Measurements from ENCODE around the gene PAQR7.
A peak's percentile ranks its signal among the peaks of the same experiment; 100 is the strongest.

PAQR7 gene

GRCh38 chr1:25881266-25881665, 5.8 kb upstream of the PAQR7 start:
- DNase-seq (ENCODE audit: insufficient read length) (no peak), FAIRE-seq (no peak)
- TF ChIP-seq TAF1 (IDR thresholded peaks at IDR 0.05; ENCODE audit: borderline replicate concordance, low read depth, low read length), result no peak
- TF ChIP-seq POLR2A (IDR thresholded peaks at IDR 0.05; ENCODE audit: low read depth, low read length), result no peak
- TF ChIP-seq POLR2AphosphoS5 (IDR thresholded peaks at IDR 0.05; ENCODE audit: low read depth, low read length), result no peak

GRCh38 chr1:25880518-25880917, 5.0 kb upstream of the PAQR7 start:
- DNase-seq (ENCODE audit: insufficient read length) (no peak), FAIRE-seq (no peak)
- TF ChIP-seq TAF1 (IDR thresholded peaks at IDR 0.05; ENCODE audit: borderline replicate concordance, low read depth, low read length) (no peak), POLR2A (IDR thresholded peaks at IDR 0.05; ENCODE audit: low read depth, low read length) (no peak), POLR2AphosphoS5 (IDR thresholded peaks at IDR 0.05; ENCODE audit: low read depth, low read length) (no peak)

DNA sequence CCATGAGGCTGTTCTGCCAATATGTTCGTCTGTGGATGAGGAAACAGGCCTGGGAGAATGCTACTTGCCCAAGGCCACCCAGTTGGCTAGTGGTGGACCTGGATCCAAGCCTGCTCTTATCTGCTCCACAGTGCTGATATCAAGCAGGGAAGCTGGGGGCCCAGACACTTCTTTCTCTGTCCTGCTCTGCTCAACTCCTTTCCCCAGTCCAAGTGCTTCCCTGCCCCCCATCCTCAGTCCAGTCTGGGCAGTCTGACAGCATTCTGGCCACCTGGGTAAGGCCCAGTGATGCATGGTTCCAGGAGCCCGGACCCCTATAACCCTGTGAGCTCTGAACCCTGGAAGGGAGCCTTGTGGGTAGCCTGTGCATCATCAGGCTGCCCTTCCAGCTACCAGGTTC, 4.2 kb upstream of the PAQR7 start:
- no peak for DNase-seq (ENCODE audit: insufficient read length)
- no peak for TF ChIP-seq POLR2AphosphoS5 (IDR thresholded peaks at IDR 0.05; ENCODE audit: low read depth, low read length)
- no peak for TF ChIP-seq TAF1 (IDR thresholded peaks at IDR 0.05; ENCODE audit: borderline replicate concordance, low read depth, low read length)
- no peak for TF ChIP-seq POLR2A (IDR thresholded peaks at IDR 0.05; ENCODE audit: low read depth, low read length)
- no peak for FAIRE-seq

- TF ChIP-seq POLR2AphosphoS5 (IDR thresholded peaks at IDR 0.05; ENCODE audit: low read depth, low read length) (no peak), POLR2A (IDR thresholded peaks at IDR 0.05; ENCODE audit: low read depth, low read length) (no peak), TAF1 (IDR thresholded peaks at IDR 0.05; ENCODE audit: borderline replicate concordance, low read depth, low read length) (no peak)
- no peak for FAIRE-seq
- DNase-seq (ENCODE audit: insufficient read length), result no peak
Measured at GRCh38 chr1:25878690-25879089, 3.2 kb upstream of the PAQR7 start.

GRCh38 chr1:25877155-25877554, 1.6 kb upstream of the PAQR7 start:
- DNase-seq (ENCODE audit: insufficient read length), result no peak
- no peak for TF ChIP-seq TAF1 (IDR thresholded peaks at IDR 0.05; ENCODE audit: borderline replicate concordance, low read depth, low read length)
- TF ChIP-seq POLR2A (IDR thresholded peaks at IDR 0.05; ENCODE audit: low read depth, low read length), result no peak
- TF ChIP-seq POLR2AphosphoS5 (IDR thresholded peaks at IDR 0.05; ENCODE audit: low read depth, low read length), result no peak
- no peak for FAIRE-seq

GRCh38 chr1:25876693-25877077, 1.2 kb upstream of the PAQR7 start:
- TF ChIP-seq POLR2A (IDR thresholded peaks at IDR 0.05; ENCODE audit: low read depth, low read length) (no peak), TAF1 (IDR thresholded peaks at IDR 0.05; ENCODE audit: borderline replicate concordance, low read depth, low read length) (no peak), POLR2AphosphoS5 (IDR thresholded peaks at IDR 0.05; ENCODE audit: low read depth, low read length) (no peak)
- FAIRE-seq (no peak), DNase-seq (ENCODE audit: insufficient read length) (no peak)

DNA sequence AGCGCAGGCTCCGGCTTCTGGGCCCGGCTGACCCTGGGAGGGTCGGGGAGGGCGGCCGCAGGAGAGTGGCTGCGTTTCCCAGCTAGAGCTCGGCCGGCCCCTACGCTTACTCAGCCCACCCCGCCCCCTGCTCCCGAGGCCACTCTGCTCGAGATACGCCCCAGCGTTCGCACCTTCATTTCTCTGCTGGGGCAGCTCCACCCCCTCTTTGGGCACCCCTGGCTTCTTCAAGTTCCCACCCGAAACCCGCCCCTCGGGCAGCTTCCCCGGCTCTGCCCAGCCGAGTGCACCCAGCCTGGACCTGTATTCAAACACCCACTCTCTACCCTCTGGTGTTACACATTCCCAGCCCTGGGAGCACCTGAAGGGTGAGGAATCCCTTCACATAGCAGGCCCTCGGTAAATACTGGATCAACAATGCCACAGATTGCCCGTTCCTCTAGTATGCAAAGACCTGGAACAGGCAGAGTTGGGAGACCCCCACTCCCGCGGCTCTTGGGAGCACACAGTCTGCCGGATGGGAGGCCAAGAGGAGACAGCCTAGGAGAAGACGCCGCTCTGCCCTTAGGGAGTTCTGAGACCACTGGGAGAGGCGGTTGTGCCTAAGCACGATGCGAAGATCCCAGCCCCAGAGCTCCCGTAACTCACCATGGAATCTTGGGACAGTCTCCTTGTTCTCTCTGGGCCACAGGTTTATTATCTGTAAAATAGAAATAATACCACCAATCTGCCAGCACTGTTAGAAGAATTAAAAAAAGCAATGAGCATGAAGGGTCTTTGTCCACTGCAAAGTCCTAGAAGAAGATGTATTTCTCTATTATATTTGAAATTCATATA, 566 bp upstream of the PAQR7 start:
- no peak for DNase-seq (ENCODE audit: insufficient read length)
- TF ChIP-seq POLR2A (IDR thresholded peaks at IDR 0.05; ENCODE audit: low read depth, low read length) (no peak), TAF1 (IDR thresholded peaks at IDR 0.05; ENCODE audit: borderline replicate concordance, low read depth, low read length) (no peak), POLR2AphosphoS5 (IDR thresholded peaks at IDR 0.05; ENCODE audit: low read depth, low read length) (no peak)

DNA sequence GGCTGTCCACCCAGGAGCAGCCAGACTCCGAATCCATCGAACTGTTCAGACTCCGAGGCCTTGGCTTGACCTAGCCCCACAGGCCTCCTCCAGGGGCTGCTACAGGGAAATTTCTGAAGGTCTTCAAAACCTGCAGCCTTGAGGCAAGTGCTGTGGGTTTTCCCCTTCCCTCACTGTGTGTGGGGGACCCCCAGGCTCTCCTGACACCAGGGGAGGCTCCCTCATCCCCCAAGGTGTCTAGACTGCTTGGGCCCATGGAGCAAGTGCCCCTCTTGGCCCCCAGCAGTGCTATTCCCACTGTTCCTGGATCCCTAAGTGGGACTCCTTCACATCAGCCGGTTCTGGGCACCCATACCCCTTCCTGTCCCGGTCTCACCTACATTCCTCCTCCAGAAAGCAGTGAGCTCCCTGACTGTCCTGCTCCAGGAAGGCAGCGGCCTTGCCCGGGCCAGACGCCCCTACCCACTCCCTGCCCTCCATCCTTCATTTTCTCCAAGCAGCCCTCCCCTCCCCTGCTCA, 814 bp downstream of the PAQR7 start:
- FAIRE-seq, result no peak
- DNase-seq (ENCODE audit: insufficient read length), result no peak
- no peak for TF ChIP-seq POLR2A (IDR thresholded peaks at IDR 0.05; ENCODE audit: low read depth, low read length)
- TF ChIP-seq POLR2AphosphoS5 (IDR thresholded peaks at IDR 0.05; ENCODE audit: low read depth, low read length), result no peak
- no peak for TF ChIP-seq TAF1 (IDR thresholded peaks at IDR 0.05; ENCODE audit: borderline replicate concordance, low read depth, low read length)

More for the DNA sequence above, 566 bp upstream of the PAQR7 start:
- no peak for FAIRE-seq

DNA sequence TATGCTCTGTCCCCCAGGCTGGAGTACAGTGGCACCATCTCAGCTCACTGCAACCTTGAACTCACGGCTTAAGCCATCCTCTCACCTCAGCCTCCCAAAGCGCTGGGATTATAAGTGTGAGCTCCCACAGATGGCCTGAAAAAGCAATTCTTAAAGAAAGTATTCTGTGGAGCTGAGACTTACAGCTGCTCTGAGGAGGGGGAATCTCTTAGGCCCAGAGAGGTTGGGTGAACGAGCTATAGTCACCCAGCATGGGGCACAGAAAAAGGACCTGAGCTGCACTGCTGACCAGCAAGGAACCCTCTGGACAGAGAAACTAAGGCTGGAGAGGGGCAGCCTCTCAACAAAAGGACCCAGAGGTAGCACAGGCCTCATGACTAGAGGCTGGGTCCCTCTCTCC, 1.3 kb downstream of the PAQR7 start:
- no peak for TF ChIP-seq POLR2AphosphoS5 (IDR thresholded peaks at IDR 0.05; ENCODE audit: low read depth, low read length)
- no peak for TF ChIP-seq TAF1 (IDR thresholded peaks at IDR 0.05; ENCODE audit: borderline replicate concordance, low read depth, low read length)
- TF ChIP-seq POLR2A (IDR thresholded peaks at IDR 0.05; ENCODE audit: low read depth, low read length), result no peak
- no peak for DNase-seq (ENCODE audit: insufficient read length)
- FAIRE-seq, result no peak

DNA sequence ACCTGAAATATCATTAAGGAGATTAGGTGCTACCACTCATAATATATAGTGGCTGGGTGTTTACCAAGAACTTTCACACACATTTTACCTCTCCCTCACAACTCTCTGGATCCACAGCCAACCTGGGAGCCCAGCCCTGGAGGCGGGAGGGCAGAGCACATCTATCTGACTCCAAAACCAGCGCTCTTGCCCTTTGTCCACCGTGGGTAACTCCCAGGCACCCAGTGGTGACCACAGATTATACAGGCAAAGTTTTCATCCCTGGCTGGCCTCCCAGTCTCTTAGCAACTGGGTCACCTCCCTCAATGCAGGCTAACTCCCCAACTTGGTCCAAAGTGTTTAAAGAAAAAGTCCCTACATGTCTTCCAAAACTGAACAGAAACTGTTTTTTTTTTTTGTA, 2.4 kb downstream of the PAQR7 start:
- TF ChIP-seq POLR2AphosphoS5 (IDR thresholded peaks at IDR 0.05; ENCODE audit: low read depth, low read length) (no peak), POLR2A (IDR thresholded peaks at IDR 0.05; ENCODE audit: low read depth, low read length) (no peak), TAF1 (IDR thresholded peaks at IDR 0.05; ENCODE audit: borderline replicate concordance, low read depth, low read length) (no peak)
- FAIRE-seq, result no peak
- DNase-seq (ENCODE audit: insufficient read length), result no peak

DNA sequence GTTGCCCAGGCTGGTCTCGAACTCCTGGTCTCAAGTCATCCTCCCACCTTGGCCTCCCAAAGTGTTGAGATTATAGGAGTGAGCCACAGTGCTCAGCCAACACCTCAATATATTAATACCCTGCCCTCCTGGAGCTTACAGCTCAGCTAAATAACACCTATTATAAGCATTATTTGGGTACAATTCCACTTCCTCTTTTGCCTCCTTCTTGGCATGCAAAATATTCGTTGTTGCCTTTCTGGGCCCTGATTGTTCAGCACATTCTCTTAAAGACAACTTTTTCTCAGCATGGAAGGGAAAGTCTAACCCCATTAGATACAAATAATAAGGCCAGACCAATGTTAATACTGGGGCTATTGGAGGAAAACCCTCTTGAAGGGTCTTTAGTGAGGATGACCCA, 2.8 kb downstream of the PAQR7 start:
- FAIRE-seq, result peak; percentile 56

More for the DNA sequence above, 2.8 kb downstream of the PAQR7 start:
- no peak for TF ChIP-seq POLR2A (IDR thresholded peaks at IDR 0.05; ENCODE audit: low read depth, low read length)
- TF ChIP-seq TAF1 (IDR thresholded peaks at IDR 0.05; ENCODE audit: borderline replicate concordance, low read depth, low read length), result no peak
- TF ChIP-seq POLR2AphosphoS5 (IDR thresholded peaks at IDR 0.05; ENCODE audit: low read depth, low read length), result no peak
- no peak for DNase-seq (ENCODE audit: insufficient read length)

All from GM12892 (cell line).